DMS79 (cell line): Measurements from ENCODE around the gene TMEM60.
"Not testable (repeated sequence)": the region's sequence is repeated elsewhere in the genome, so short reads cannot be mapped to it uniquely, and the experiment has no call there.

Source experiments
- DNase-seq: peaks from one replicate; lab custom pipeline; 2025; lab: John Stamatoyannopoulos, UW

Gene TMEM60, protein sequence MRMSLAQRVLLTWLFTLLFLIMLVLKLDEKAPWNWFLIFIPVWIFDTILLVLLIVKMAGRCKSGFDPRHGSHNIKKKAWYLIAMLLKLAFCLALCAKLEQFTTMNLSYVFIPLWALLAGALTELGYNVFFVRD

DNA sequence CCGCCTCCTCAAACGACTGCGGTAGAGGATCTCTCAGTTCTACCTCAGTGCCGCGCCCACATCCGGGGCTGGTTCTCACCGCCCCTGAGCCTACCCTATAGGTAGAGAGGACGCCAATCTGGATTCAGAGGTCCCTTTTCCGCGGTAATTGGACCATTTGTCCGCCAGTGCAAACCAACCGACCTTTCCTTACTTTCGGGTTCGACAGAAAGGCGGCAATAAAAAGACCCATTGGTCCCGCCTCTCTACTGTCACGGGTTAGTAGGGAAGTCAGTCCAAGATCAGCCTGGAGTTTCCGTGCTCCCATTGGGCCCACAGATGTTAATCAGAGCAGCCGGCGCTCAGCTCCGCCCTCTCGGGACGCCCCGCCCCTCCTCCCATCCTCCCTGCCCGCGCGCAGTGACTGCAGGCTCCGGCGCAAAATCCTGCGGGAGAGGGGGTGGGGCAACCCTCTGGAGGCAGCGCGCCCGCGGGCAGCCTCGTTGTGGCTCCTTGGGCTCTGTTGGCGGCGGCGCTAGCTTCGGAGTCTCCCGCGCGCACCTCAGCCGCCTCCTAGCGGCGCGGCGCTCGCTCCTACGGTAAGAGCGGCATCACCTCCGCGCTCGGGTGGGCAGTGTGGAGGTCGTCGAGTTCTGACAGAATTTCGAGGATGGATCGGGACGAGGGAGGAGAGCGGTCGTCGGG, at the start of gene TMEM60, which contains the start of gene PHTF2:
Gene TMEM60 (minus strand): TSS at position 41 of the 684 bp plus-strand sequence. CDS start 4,061 bp downstream, outside the sequence.
Gene PHTF2 (plus strand): TSS at position 380 of the 684 bp plus-strand sequence.
- peak; percentile 100 for DNase-seq

DNA sequence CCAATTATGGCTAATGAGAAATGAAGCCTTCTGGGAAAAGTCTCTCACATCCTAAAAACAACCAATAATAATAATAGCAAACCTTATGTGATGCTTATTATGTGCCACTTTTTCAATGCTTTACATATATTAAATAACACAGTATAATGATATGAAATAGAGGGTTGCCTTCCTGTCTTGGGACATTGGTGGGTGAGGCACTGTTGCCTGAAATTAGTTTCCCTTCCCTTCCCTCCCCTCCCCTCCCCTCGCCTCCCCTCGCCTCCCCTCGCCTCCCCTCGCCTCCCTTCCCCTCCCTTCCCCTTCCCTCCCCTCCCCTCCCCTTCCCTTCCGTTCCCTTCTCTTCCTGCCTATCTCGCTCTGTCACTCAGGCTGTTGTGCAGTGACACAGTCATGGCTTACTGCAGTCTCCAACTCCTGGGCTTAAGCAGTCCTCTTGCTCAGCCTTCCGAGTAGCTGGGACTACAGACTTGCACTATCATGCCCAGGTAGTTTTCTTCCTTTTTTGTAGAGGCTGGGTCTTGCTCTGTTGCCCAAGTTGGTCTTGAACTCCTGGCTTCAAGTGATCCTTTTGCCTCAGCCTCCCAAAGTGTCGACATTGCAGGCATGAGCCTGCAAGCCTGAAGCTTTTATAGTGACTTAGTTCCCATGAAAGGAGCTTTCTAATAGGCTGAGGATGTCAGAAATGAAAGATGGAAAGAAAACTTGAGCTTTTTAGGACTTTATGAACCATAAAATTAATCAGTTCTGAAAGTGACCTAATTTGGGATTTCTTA, 48.3 kb upstream of the TMEM60 start:
- no peak for DNase-seq

DNA sequence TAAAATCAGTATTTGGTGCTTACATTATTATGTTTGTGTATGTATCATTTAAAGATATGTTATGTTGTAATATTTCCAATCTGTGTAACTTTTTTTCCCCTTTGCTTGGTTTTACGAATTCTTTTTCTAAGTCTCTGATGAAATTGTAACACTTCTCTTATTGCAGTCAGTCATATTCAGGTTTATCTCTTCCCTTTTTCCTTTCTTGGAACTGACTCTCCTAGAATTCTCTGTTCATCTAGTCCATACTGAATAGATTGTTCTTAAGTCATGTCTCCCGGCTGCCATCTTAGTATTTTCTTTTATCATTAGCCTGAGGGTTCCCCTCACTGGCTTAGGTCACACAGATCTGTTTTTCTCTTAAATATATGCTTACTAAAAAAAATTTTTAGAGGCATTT, 45.0 kb upstream of the TMEM60 start:
- no peak for DNase-seq

DNA sequence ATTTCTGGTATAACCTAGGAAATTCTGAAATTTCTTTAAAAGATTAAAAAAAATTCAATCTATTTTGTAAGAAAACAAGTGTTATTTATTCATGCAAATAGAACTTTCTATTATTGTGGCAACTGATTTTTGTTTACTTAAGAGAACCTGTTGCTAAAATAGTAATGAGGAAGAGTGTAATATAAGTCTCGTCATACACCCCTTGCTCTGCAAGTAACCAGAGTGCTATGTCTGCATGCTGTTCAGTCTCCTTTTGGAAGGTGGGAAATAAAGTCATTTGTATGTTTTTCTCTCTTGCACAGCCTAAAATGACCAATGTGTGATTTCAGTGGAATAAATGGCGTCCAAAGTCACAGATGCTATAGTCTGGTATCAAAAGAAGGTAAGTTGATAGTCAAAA, 41.7 kb upstream of the TMEM60 start:
- DNase-seq = no peak

- no peak for DNase-seq
These were observed 40.8 kb upstream of the TMEM60 start for GRCh38 chr7:77838929-77839491.

DNA sequence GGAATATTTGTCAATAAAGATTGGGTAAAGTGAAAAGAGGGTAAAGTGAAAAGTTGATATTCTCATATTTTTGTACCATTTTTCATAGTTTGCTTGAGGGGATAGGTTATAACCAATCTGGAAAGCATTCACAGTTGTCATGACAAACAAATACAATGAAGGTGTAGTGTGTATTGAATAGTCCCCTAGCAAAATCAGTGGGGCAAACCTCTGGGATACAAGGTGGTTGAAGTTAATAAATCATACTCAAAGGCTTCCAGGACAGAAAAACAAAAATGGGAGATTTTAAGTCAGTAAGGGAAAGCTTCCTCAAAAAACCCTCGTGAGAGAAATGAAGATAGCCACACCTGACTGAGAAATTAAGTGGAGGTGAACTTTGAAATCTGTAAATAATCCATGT, 39.7 kb upstream of the TMEM60 start:
- DNase-seq = no peak

DNA sequence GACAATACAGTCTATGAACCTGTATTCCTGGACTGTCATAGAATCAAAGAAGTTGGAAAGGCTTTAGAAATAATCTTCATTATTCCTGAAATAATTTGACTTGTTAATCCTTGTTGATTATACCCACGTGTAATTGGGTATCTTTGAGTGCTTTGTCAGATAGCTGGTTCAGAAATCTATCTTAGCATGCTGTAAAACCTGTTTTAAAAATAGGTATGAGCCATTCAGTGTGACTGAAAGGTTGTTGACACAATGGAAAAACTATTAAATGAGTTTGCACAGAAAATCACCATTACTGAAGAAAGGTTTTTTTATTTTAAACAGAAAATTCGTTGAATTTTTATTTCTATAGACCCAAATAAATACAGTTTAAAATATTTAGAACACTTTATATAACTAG, 39.0 kb upstream of the TMEM60 start:
- no peak for DNase-seq

- DNase-seq = not testable (repeated sequence)
These were observed 38.2 kb upstream of the TMEM60 start for GRCh38 chr7:77836425-77836824.

DNA sequence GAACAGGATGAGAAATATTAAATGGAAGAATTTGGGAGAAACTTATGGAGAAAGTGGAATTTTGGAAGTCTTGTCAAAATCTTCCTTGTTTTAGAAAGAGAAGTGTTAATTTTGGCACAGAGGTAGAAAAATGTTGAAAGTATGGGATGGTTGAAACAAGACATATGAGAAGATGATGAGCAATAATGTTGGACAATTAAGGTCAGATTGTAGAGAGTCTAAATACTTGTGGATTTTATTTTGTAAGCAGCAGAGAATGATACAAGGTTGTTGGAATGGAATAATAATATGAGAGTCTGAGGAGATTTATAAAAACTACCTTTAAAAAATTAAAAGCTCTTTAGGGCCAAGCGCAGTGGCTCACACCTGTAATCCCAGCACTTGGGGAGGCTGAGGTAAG, 34.9 kb upstream of the TMEM60 start:
- no peak for DNase-seq

DNA sequence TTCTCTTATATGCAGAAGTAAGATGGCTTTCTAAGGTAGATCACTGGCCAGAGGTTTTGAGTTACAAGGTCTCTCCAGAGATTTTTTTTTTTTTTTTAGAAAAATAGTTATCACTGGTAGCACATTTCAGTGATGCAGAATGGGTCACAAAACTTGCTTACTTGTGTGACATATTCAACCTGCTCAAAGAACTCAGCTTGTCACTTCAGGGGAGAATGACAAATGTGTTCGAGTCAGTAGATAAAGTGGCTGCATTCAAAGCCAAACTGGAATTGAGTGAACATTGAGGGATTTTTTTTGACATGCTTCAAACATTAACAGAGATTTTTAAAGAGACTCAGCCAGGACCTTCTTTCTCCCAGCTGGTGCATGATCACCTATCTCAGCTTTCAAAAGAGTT, 33.7 kb upstream of the TMEM60 start:
- no peak for DNase-seq

GRCh38 chr7:77831481-77831880, 33.2 kb upstream of the TMEM60 start:
- DNase-seq = no peak

- peak; percentile 84 for DNase-seq
These were observed 32.6 kb upstream of the TMEM60 start for GRCh38 chr7:77830649-77831355.

GRCh38 chr7:77827999-77828398, 29.8 kb upstream of the TMEM60 start:
- peak; percentile 72 for DNase-seq

GRCh38 chr7:77826300-77826699, 28.1 kb upstream of the TMEM60 start:
- no peak for DNase-seq

DNA sequence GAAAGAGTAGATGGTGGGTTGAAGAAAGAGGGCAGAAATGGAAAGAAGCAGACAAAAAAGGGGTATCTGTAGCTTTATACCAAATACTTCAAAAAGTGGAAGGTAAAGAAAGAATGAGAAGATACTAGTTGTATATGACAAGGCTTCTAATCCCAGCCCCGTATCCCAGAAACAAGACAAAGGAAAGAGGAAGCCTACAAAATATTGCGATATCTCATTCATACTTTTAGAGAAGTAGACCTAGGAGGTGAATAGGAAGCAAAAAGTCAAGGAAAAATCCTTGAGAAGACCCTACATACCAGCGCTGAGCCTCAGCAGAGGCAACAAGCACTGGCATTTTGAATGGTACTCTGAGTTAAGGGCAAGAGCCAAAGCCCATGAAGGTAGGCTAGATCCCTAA, 26.9 kb upstream of the TMEM60 start:
- no peak for DNase-seq

DNA sequence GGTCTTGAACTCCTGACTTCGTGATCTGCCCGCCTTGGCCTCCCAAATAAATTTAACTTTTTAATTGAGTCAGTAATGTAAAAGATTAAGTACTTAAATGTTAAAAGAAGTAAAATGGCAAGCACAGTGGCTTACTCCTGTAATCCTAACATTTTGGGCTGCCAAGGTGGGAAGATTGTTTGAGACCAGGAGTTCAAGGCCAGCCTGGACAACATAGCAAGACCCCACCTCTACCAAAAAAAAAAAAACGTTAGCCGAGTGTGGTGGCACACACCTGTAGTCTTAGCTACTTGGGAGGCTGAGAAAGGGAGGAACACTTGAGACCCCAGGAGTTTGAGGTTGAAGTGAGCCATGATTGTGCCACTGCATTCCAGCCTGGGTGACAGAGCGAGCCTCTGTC, 26.4 kb upstream of the TMEM60 start:
- DNase-seq = no peak

DNA sequence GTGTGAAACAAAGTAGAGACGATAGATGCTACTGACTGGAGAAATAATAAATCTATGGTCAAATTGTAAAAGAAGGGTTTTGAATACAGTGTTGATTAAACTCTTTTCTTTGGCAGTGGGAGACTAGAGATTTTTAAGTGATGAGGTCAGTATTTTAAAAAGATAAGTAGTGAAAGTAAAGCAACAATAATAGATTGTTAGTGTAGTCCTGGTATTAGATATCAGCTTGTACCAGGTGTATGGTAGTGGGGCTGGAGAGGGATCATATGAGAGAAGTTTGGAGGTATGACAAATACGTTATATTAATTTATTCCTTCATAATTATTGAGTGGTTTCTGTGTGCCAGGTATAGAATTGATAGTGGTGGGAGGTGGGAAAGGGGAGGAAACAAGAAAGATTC, 25.6 kb upstream of the TMEM60 start:
- DNase-seq = no peak

DNA sequence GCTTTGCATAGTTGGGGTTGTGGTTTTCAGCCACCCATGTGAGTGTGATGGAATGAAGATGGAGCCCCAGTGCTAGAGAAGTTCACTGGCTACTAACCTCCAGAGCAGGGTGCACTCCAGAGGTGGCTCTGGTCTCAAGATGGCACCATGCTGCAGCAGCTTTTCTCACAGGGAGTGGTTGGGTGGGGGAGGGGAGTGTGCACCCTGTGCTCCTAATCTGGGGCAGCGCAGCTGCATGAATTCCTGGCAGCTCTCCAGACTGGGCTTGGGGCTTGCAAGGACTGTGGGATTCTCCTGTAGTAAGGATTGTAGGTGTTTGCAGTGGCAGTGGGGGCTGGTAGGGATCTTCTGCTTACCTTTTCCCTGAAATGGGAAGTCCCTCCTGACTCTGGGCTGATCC, 24.0 kb upstream of the TMEM60 start:
- no peak for DNase-seq

DNA sequence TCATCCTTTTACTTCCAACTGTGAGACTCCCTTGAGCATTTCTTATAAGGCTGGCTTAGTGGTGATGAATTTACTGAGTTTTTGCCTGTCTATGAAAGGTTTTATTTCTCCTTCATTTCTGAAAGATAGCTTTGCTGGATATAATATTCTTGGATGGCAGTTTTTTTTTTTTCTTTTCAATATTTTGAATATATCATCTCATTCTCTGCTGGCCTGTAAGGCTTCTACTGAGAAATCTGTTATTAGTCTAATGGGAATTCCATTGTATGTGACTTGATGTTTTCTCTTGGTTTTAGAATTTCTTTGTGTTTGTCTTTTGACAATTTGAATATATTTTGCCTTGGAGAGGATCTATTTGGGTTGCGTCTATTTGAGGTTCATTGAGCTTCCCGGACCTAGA, 22.7 kb upstream of the TMEM60 start:
- no peak for DNase-seq

GRCh38 chr7:77819021-77819420, 20.8 kb upstream of the TMEM60 start:
- no peak for DNase-seq

DNA sequence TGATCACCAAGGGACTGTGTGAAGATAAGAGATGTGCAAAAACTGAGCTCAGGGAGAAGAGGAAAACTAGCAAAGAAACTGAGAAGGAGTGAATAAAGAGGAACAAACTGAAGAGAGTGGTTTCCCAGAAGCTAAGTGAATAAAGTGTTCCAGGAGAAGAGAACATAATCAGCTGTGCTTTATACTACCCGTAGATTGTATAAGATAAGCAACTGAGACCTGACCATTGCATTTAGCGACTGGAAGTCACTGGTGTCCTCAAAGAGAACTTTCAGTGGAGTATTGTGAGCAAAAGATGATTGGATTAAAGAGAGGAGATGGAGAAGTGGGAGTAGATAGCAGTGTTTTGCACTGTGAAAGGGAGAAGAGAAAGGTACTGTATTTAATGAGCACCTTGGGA, 14.9 kb upstream of the TMEM60 start:
- DNase-seq = no peak

DNA sequence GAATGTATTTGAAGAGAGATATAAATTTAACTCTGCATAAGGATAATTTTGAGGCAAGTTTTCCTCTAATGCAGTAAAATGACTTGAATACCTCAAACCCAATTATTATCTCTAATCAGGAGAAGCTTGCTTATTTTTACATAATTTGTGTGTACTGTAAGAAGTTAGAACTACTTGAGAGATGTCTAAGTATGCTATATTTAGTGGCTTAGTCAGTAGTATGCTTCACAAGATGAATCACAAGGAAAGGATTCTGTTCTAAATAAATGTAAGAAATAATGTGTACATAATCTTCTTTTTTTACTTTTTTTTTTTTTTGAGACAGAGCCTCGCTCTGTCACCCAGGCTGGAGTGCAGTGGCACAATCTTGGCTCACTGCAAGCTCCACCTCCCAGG, 14.1 kb upstream of the TMEM60 start:
- DNase-seq = no peak
